Activated CD8-positive, alpha-beta memory T cell treated with anti-CD3 and anti-CD28 coated beads, Interleukin-2, amount 10 ng/mL, durations not matched to agents 7 days and 5 days (primary cell): Measurements from ENCODE around the gene TRDN. TPM values are rescaled to one million over a fixed set of nuclear protein-coding genes. Genes with fewer than 3 reads are reported as not detected.
"Not testable (repeated sequence)": the region's sequence is repeated elsewhere in the genome, so short reads cannot be mapped to it uniquely, and the experiment has no call there.

Experiments
- ATAC-seq: fragments of 150-1000 bp; cut with Tn5 transposase; one replicate; pipeline ENCODE4 v1.10.0; 2021; ENCODE audit warnings: moderate library complexity
- CTCF ChIA-PET: fragments of 350-600 bp; sonication (Branson Sonifier 250); formaldehyde crosslinking; loops from one replicate; lab custom pipeline; 2021; ENCODE audit warnings: antibody characterized with exemption; lab: Charles Lee
- DNase-seq: peaks from one replicate; pipeline ENCODE4 v3.0.0-alpha.2; 2020
- H3K27ac Mint-ChIP-seq: one replicate; pipeline ENCODE4 v1.8.0; 2021; ENCODE audit warnings: mild to moderate bottlenecking, mixed read lengths
- H3K27me3 Mint-ChIP-seq: one replicate; pipeline ENCODE4 v1.8.0; 2021; ENCODE audit warnings: mixed read lengths
- H3K36me3 Mint-ChIP-seq: one replicate; pipeline ENCODE4 v1.8.0; 2021; ENCODE audit warnings: mild to moderate bottlenecking, mixed read lengths
- H3K4me1 Mint-ChIP-seq: one replicate; pipeline ENCODE4 v1.8.0; 2021; ENCODE audit warnings: mixed read lengths
- H3K4me3 Mint-ChIP-seq: one replicate; pipeline ENCODE4 v1.8.0; 2021; ENCODE audit warnings: mild to moderate bottlenecking, moderate library complexity, mixed read lengths
- H3K9me3 Mint-ChIP-seq: one replicate; pipeline ENCODE4 v1.8.0; 2022; ENCODE audit warnings: low read depth, mixed read lengths
- total RNA-seq, 2 experiments: library from RNA; stranded (reverse); gene quantifications; one replicate each; pipeline ENCODE4 v1.2.3, GENCODE V29; 2021

TRDN gene
- total RNA-seq, 2 experiments from 2014 or later, result not detected

DNA sequence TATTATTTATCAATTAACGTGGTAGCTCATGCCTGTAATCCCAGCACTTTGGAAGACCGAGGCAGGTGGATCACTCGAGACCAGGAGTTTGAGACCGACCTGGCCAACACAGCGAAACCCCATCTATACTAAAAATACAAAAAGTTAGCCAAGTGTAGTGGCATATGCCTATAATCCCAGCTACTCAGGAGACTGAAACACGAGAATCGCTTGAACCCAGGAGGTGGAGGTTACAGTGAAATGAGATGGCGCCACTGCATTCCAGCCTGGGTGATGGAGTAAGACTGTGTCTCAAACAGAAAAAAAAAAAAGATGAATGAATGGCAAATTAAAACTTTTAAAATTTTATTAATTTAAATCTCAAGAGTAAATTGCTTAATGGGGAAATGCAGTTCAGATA is 341.1 kb downstream of the TRDN start:
- H3K4me1 Mint-ChIP-seq, result no peaks in the 10 kb centered on the region
- H3K27ac Mint-ChIP-seq, result no peak overlapping the region
- no peaks in the 10 kb centered on the region for H3K27me3 Mint-ChIP-seq
- DNase-seq (no peak), ATAC-seq (no peak)
- CTCF ChIA-PET, result no interaction called here
- H3K9me3 Mint-ChIP-seq, result no peaks in the 10 kb centered on the region
- H3K36me3 Mint-ChIP-seq, result no peaks in the 10 kb centered on the region
- H3K4me3 Mint-ChIP-seq, result no peak overlapping the region

DNA sequence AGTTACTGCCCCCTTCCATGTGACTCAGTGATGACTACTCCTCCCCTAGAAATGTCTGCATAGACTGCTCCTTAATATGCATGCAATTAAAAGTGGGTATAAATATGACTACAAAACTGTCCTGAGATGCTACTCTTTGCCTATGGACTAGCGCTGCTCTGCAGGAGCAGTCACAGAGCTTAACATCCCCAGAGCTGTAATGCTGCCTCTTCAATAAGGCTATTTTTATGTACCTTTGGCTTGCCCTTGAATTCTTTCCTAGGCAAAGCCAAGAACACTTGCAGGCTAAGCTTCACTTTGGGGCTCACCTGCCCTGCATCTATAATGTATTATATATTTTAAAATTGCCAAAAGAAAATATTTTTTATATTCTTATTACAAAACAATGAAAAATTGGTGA is 341.6 kb downstream of the TRDN start:
- Mint-ChIP-seq H3K4me1 (no peaks in the 10 kb centered on the region), H3K36me3 (no peaks in the 10 kb centered on the region), H3K27ac (no peak overlapping the region), H3K27me3 (no peaks in the 10 kb centered on the region), H3K9me3 (no peaks in the 10 kb centered on the region), H3K4me3 (no peak overlapping the region)
- no peak for DNase-seq
- ATAC-seq, result no peak
- CTCF ChIA-PET, result no interaction called here

DNA sequence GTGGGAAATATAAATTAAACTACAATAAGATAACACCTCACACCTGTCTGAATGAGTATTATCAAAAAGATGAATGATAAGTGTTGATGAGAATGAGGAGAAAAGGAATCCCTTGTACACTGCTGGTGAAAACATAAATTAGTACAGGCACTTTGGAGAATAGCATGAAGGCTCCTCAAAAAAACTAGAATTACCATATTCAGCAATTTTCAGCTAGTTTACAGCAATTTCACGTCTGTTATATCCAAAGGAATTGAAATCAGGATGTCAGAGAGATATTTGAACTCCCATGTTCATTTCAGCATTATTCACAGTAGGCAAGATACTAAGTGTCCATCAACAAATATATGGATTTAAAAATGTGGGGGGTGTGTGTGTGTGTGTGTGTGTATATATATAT is 348.1 kb downstream of the TRDN start:
- Mint-ChIP-seq H3K4me1 (no peaks in the 10 kb centered on the region), H3K9me3 (no peaks in the 10 kb centered on the region), H3K27me3 (no peaks in the 10 kb centered on the region), H3K36me3 (no peaks in the 10 kb centered on the region), H3K27ac (no peak overlapping the region), H3K4me3 (no peak overlapping the region)
- CTCF ChIA-PET, result no interaction called here
- DNase-seq, result no peak
- ATAC-seq, result no peak

DNA sequence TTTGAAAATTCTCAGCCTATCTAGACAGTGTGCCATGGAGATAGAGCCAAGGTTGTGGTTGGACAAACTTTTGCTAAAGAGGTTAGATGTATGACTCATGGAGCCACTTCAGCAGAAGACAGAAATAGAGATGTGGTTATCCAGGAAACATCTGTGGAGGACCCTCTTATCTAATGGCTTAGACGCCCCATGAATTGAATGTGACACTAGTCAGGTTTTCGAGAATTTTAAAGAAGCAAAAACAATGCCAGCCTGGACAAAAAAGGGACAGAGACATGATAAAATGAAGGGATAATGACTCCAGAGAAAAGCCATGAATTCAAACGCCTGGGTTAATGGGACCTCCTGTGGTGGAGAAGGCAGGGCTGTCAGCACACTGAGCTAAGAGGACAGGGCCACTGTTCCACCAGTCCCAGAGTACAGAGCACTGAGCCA is 360.2 kb downstream of the TRDN start:
- H3K4me3 Mint-ChIP-seq, result no peak overlapping the region
- CTCF ChIA-PET, result no interaction called here
- DNase-seq (no peak), ATAC-seq (no peak)
- no peaks in the 10 kb centered on the region for H3K36me3 Mint-ChIP-seq
- H3K27me3 Mint-ChIP-seq, result no peaks in the 10 kb centered on the region
- H3K9me3 Mint-ChIP-seq, result no peaks in the 10 kb centered on the region
- no peaks in the 10 kb centered on the region for H3K4me1 Mint-ChIP-seq
- H3K27ac Mint-ChIP-seq, result no peak overlapping the region

DNA sequence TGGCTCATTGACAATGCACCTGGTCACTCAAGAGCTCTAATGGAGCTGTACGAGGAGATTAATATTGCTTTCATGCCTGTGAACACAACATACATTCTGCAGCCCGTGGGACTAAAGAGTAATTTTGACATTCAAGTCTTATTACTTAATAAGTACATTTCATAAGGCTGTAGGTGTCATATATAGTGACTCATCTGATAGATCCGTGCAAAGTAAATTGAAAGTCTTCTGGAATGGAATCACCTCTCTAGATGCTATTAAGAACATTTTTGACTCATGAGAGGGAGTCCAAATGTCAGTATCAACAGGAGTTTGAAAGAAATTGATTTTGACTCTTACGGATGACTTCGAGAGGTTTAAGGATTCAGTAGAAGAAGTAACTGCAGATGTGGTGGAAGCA is 372.8 kb downstream of the TRDN start:
- Mint-ChIP-seq H3K4me1 (no peaks in the 10 kb centered on the region), H3K36me3 (no peaks in the 10 kb centered on the region), H3K4me3 (no peak overlapping the region), H3K27ac (no peak overlapping the region), H3K9me3 (no peaks in the 10 kb centered on the region), H3K27me3 (no peaks in the 10 kb centered on the region)
- no peak for ATAC-seq
- DNase-seq, result no peak
- CTCF ChIA-PET, result no interaction called here

DNA sequence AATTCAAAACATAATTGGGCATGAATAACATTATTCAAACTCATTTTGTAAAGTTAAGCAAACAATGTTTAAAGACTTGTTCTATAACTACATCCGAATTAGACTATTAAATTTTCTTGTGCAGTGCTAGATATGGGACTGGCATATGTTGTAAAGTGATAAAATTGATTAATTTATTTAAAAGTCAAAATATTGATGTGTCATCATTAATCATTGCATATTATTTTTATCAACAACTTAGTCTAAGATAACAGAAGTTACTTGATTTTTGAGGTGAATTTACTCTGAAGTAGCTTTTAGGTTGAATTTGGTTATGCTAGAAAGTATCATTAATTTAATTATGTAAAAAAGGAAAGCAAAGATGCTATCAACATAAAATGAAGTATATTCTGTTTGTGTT is 396.1 kb downstream of the TRDN start:
- no peaks in the 10 kb centered on the region for H3K27me3 Mint-ChIP-seq
- H3K4me3 Mint-ChIP-seq, result no peak overlapping the region
- H3K27ac Mint-ChIP-seq, result no peak overlapping the region
- no peak for ATAC-seq
- no peaks in the 10 kb centered on the region for H3K36me3 Mint-ChIP-seq
- no peaks in the 10 kb centered on the region for H3K4me1 Mint-ChIP-seq
- CTCF ChIA-PET, result no interaction called here
- no peak for DNase-seq
- peaks cover 11% of the 10 kb centered on the region for H3K9me3 Mint-ChIP-seq

DNA sequence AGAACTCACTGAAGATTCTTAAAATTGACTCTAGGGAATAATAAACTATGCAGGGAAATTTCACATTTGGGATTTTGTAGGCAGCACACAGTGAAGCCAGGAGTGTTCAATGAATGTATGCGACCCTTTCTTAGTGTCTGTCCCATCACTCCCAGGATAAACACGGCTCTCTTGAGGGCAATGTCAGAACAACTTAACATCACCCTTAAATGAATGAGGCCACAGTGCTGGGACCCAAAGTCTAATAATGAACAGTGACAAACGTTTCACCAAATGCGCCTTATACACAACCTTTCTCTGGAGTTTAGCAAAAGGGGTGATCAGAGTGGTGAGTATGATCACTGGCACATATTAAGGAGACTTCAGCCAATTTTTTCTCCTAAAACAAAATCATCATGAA is 403.4 kb downstream of the TRDN start:
- Mint-ChIP-seq H3K27me3 (no peaks in the 10 kb centered on the region), H3K9me3 (peaks cover 7% of the 10 kb centered on the region), H3K27ac (no peak overlapping the region), H3K36me3 (no peaks in the 10 kb centered on the region), H3K4me1 (no peaks in the 10 kb centered on the region), H3K4me3 (no peak overlapping the region)
- CTCF ChIA-PET, result no interaction called here
- no peak for DNase-seq
- ATAC-seq, result no peak

DNA sequence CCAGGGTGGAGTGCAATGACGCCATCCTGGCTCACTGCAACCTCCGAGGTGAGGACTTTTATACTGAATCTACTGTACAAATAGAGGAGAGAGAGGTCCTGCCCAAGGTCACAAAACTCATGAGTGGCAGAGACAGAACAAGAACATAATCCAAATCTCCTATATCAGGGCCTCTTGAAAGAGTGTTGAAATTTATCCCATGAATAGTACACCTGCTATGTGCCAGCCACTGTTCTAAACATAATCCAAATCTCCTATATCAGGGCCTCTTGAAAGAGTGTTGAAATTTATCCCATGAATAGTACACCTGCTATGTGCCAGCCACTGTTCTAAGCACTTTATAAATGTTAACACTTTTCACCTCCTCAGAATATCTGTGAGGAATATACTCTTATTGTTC is 409.0 kb downstream of the TRDN start:
- DNase-seq, H3K4me3 Mint-ChIP-seq, H3K4me1 Mint-ChIP-seq, ATAC-seq, H3K9me3 Mint-ChIP-seq, CTCF ChIA-PET, H3K27me3 Mint-ChIP-seq, H3K36me3 Mint-ChIP-seq, H3K27ac Mint-ChIP-seq: not testable (repeated sequence)

DNA sequence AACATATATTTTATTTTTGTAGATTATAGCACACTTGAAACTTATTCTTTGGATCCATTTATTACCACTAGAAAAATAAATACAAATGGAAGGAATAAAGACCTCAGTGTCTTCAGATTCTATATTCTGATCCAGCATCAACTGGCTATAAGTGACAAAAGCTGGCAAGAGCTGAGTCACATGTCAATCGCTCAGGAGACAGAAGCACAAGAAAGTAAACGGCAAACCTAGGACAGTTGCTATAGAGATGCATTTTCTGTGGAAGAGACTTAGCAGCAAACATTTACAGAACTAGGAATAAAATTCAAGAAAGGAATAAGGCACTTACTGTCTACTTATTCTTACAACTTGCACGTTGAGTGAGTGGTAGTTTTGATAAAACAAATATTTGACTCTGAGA is 410.4 kb downstream of the TRDN start:
- DNase-seq (no peak), ATAC-seq (no peak)
- Mint-ChIP-seq H3K4me3 (no peak overlapping the region), H3K27ac (no peak overlapping the region), H3K27me3 (no peaks in the 10 kb centered on the region), H3K4me1 (no peaks in the 10 kb centered on the region), H3K9me3 (peaks cover 4% of the 10 kb centered on the region), H3K36me3 (no peaks in the 10 kb centered on the region)
- CTCF ChIA-PET, result no interaction called here

DNA sequence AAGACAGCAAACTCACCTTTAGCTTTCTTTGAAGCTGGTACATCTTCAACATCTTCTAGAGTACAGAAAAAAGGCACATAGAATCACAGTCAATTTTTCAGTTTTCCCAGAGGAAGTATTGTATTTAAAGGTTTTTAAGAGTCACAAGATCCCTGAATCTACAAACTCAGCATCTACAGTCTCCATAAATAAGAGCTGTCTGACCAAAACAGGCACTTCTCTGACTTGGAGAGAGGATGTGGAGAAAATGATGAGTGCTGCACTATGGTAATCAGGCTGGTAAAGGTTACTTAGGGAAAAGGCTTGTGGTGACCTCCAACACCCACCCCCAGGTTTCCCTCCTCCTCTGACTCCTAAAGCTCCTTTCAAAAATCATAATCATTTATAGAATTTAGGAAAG is 412.7 kb downstream of the TRDN start:
- H3K4me1 Mint-ChIP-seq, result no peaks in the 10 kb centered on the region
- H3K27me3 Mint-ChIP-seq, result no peaks in the 10 kb centered on the region
- ATAC-seq (no peak), DNase-seq (no peak)
- no peak overlapping the region for H3K27ac Mint-ChIP-seq
- H3K36me3 Mint-ChIP-seq, result no peaks in the 10 kb centered on the region
- CTCF ChIA-PET, result no interaction called here
- H3K9me3 Mint-ChIP-seq, result no peaks in the 10 kb centered on the region
- H3K4me3 Mint-ChIP-seq, result no peak overlapping the region

DNA sequence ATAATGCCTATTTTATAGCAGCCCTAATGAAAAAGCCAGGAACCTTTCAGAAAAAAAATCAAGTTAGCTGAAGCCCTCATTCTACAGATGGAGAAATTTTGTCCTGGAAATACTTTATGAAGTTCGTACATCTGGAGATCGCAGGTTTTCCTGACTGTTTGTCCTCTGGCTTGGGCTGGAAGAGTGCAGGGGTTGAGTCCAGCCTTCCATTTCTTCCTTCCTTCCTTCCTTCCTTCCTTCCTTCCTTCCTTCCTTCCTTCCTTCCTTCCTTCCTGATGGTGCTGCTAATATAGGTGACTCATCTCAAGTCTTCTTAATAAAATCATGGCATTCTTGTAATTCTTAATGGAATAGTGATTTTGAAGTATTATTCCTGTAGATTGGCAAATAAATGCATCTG is 413.3 kb downstream of the TRDN start:
- ATAC-seq, result no peak
- DNase-seq, result no peak
- H3K27ac Mint-ChIP-seq, result no peak overlapping the region
- CTCF ChIA-PET, result no interaction called here
- no peak overlapping the region for H3K4me3 Mint-ChIP-seq
- no peaks in the 10 kb centered on the region for H3K9me3 Mint-ChIP-seq
- H3K4me1 Mint-ChIP-seq, result no peaks in the 10 kb centered on the region
- no peaks in the 10 kb centered on the region for H3K36me3 Mint-ChIP-seq
- H3K27me3 Mint-ChIP-seq, result no peaks in the 10 kb centered on the region

DNA sequence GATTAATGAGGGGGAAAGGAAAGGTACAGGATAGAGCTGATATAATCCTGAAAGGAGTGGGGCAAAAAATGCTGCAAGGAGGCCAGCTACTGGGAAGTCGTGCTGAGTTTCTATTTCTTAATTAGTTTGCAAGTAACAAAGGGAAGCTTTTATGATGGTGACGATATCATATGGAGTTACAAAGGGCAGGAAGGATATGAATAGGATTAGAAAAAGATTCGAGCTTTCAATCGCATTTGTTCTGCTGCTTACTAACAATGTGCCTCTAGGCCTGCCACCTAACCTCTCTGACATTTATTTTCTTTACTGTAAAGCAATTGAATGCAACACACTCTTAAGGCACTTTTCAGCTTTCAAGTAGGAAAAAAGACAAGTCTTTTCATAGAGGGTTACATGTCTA is 421.5 kb downstream of the TRDN start:
- DNase-seq, result no peak
- H3K27me3 Mint-ChIP-seq, result no peaks in the 10 kb centered on the region
- no peak overlapping the region for H3K4me3 Mint-ChIP-seq
- H3K4me1 Mint-ChIP-seq, result no peaks in the 10 kb centered on the region
- no peaks in the 10 kb centered on the region for H3K36me3 Mint-ChIP-seq
- H3K27ac Mint-ChIP-seq, result no peak overlapping the region
- H3K9me3 Mint-ChIP-seq, result peaks cover 2% of the 10 kb centered on the region
- ATAC-seq, result no peak
- CTCF ChIA-PET, result no interaction called here

DNA sequence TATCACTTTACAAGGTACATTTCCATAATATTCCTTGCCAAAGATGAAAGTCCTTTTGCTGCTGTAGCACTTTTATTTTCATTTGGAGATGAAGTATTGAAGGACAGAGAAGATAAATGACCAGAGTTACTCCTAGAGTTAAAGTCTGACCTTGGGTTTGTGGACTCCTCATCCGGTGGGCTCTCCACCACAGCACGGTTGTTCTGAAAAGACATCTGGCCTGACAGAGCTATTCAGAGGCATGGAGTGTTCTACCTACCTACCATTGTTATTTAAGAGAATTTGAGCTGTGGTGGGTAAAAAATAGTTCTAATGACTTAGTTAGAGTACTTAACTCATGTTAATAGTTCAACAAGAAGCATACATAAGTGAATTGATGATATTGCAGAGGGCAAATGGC is 422.3 kb downstream of the TRDN start:
- Mint-ChIP-seq H3K27ac (no peak overlapping the region), H3K9me3 (peaks cover 2% of the 10 kb centered on the region), H3K4me3 (no peak overlapping the region), H3K36me3 (no peaks in the 10 kb centered on the region), H3K4me1 (no peaks in the 10 kb centered on the region), H3K27me3 (no peaks in the 10 kb centered on the region)
- DNase-seq, result no peak
- ATAC-seq, result no peak
- CTCF ChIA-PET, result no interaction called here

DNA sequence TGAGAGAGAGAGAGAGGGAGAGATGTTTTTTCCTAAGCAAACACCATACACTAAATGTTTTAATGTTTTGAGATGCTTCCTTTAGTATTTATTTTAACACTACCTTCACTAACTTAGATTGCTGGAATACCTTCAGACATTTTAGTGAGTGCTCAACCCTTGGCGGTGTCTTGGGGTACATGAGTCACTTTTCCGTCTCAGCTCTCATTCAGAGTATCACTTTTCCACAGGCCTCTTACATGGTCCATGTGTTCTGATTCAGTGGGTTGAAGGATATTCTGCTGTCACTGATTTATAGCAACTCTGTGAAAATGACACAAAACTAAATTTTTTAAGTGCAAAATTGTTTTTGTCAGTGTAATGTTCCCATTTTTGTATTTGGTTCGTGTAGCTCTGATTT is 422.8 kb downstream of the TRDN start:
- ATAC-seq (no peak), DNase-seq (no peak)
- H3K36me3 Mint-ChIP-seq, result no peaks in the 10 kb centered on the region
- no peak overlapping the region for H3K27ac Mint-ChIP-seq
- no peak overlapping the region for H3K4me3 Mint-ChIP-seq
- CTCF ChIA-PET, result no interaction called here
- H3K9me3 Mint-ChIP-seq, result peaks cover 2% of the 10 kb centered on the region
- no peaks in the 10 kb centered on the region for H3K27me3 Mint-ChIP-seq
- no peaks in the 10 kb centered on the region for H3K4me1 Mint-ChIP-seq

DNA sequence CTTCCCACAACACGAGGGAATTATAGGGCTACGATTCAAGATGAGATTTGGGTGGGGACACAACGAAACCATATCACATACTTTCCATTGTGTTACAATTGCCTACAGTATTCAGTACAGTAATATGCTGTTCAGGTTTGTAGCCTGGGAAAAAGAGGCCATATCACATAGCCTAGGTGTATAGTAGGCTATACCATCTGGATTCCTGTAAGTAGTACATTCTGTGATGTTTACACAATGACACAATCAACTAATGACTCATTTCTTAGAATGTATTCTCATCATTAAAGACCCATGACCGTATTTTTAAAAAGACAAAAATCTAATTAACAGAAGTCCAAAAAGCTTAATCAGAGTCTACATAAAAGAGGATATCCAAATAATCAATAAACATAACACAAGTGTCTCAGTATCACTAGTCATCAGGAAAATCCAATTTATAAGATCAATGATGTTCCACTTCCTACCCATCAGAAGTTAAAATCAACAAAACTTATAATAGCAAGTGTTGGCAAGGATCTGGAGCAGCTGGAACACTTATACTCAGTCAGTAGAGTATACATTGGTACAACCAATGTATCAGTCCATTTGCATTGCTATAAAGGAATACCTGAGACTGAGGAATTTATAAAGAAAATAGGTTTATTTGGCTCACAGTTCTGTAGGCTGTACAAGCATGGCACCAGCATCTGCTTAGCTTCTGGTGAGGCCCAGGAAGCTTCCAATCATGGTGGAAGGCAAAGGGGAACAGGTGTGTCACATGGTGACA is 424.8 kb downstream of the TRDN start:
- CTCF ChIA-PET, result no interaction called here
- ATAC-seq (no peak), DNase-seq (no peak)
- Mint-ChIP-seq H3K36me3 (no peaks in the 10 kb centered on the region), H3K4me1 (no peaks in the 10 kb centered on the region), H3K4me3 (no peak overlapping the region), H3K27me3 (no peaks in the 10 kb centered on the region), H3K9me3 (peaks cover 4% of the 10 kb centered on the region), H3K27ac (no peak overlapping the region)
